Keratinocyte (primary cell): ENCODE measurements around the gene ADGRG2.

ENCODE experiments used
- CTCF ChIP-seq, 3 experiments: IDR thresholded peaks in 1 of 3; conservative IDR thresholded peaks in 1 of 3; optimal IDR thresholded peaks in 1 of 3; 2 replicates in 2 of 3; 3 replicates in 1 of 3; pipeline versions ENCODE3 to v1.5.1; 2011; ENCODE audit warnings: low read length in 3 of 3, mild to moderate bottlenecking in 3 of 3, moderate library complexity in 2 of 3, control low read depth in 1 of 3, inconsistent platforms in 1 of 3; ENCODE audit not compliant: insufficient read depth in 2 of 3; ENCODE audit errors: extremely low read depth in 1 of 3
- EZH2 ChIP-seq: IDR thresholded peaks from one replicate; pipeline ENCODE4 v1.6.1; 2012; ENCODE audit warnings: inconsistent platforms, mild to moderate bottlenecking, low read length, moderate library complexity

- TF ChIP-seq CTCF (optimal IDR thresholded peaks at IDR 0.05 in 1 of 3, IDR thresholded peaks at IDR 0.05 in 1 of 3, conservative IDR thresholded peaks at IDR 0.05 in 1 of 3; ENCODE audit: extremely low read depth in 1 of 3, insufficient read depth in 2 of 3, low read length in 3 of 3) = no peak
- TF ChIP-seq EZH2 = no peak
Observed at GRCh38 chrX:18956303-18957032, 165.8 kb downstream of the ADGRG2 start.
